GM12865 (cell line): ENCODE data around the gene DENND4B.

Experiments used
- DNase-seq: peaks from one replicate; pipeline ENCODE4 v3.0.0; 2010; ENCODE audit warnings: low read depth
- H3K4me3 ChIP-seq: 2 replicates; pipeline ENCODE4 v1.5.1; 2011; ENCODE audit warnings: mild to moderate bottlenecking, low read depth, low read length, control low read depth
- CTCF ChIP-seq: IDR thresholded peaks from 2 replicates; pipeline ENCODE4 v1.5.1; 2011; ENCODE audit warnings: low read length, control low read depth, low read depth, inconsistent platforms; ENCODE audit not compliant: insufficient read depth; ENCODE audit errors: missing control alignments

Gene DENND4B

GRCh38 chr1:153946622-153947241 is at the start of gene DENND4B:
DENND4B (minus strand) TSS chr1:153946718; CDS start chr1:153944374, 2,344 bp downstream.
- H3K4me3 ChIP-seq: peak within 1 kb of the TSS; percentile 95
- peak; percentile 92 for DNase-seq
- peak; percentile 95 for TF ChIP-seq CTCF

GRCh38 chr1:153995640-153996039 is 49.1 kb upstream of the DENND4B start:
- H3K4me3 ChIP-seq: no peak overlapping the region
- no peak for TF ChIP-seq CTCF

GRCh38 chr1:153995202-153995601 is 48.7 kb upstream of the DENND4B start:
- no peak overlapping the region for H3K4me3 ChIP-seq
- TF ChIP-seq CTCF: no peak
- DNase-seq: no peak

More at GRCh38 chr1:153995640-153996039, 49.1 kb upstream of the DENND4B start:
- no peak for DNase-seq

- H3K4me3 ChIP-seq: peak overlapping the region; percentile 71
- DNase-seq: no peak
- no peak for TF ChIP-seq CTCF
These were observed 45.3 kb upstream of the DENND4B start for GRCh38 chr1:153991806-153992205.

- peak overlapping the region; percentile 71 for H3K4me3 ChIP-seq
- DNase-seq: no peak
- TF ChIP-seq CTCF: no peak
These were observed 44.7 kb upstream of the DENND4B start for GRCh38 chr1:153991151-153991630.

GRCh38 chr1:153990468-153991150 is 44.1 kb upstream of the DENND4B start, which contains the start of gene RPS27:
RPS27 (plus strand) TSS chr1:153990762; CDS start chr1:153990797, 35 bp downstream.
- peak; percentile 98 for DNase-seq
- H3K4me3 ChIP-seq: peak within 1 kb of the TSS; percentile 71
- TF ChIP-seq CTCF: no peak
